ENCODE data around the gene CA10.

DNA sequence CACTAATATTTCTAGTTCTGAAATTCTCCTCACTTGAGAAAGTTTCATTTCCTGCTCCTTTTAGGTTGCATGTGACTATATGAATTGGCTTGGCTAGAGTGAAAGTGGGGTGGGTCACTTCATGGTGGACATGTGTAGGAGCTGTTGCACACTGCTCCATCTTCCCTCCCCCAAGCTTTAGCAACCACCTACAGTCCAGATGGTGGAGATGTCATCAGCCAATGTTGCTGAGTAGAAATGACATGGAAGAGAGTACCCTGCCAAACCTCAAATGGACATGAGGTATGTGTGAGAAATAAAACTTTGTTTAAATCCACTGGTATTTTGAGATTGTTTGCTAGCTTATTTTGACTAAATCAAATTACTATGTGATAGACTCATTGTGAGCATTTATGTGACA is 281.5 kb downstream of the CA10 start:
- TF ChIP-seq EZH2 (IDR thresholded peaks at IDR 0.05; ENCODE audit: insufficient read depth, poor library complexity, severe bottlenecking) (no peak), EZH2phosphoT487 (IDR thresholded peaks at IDR 0.05; ENCODE audit: insufficient read depth, low read depth) (no peak)
